Esophagus muscularis mucosa (tissue), 3 donors: ENCODE data around the gene PIK3CD.

Source experiments
- POLR2AphosphoS5 ChIP-seq, 2 donors: sonication (generic); formaldehyde crosslinking; IDR thresholded peaks; one replicate each; pipeline ENCODE4 v1.6.1; 2017; ENCODE audit warnings: antibody characterized with exemption in 2 of 2
- TF ChIP-seq, protein P1 (sequence below), 3 experiments: fragments of 200-600 bp in 2 of 3; fragments of 450-650 bp in 1 of 3; sonication (generic) in 2 of 3; IDR thresholded peaks; one replicate each; pipeline ENCODE4 v1.5.1; 2017 to 2019; ENCODE audit warnings: antibody characterized with exemption in 3 of 3, mild to moderate bottlenecking in 2 of 3, moderate library complexity in 1 of 3

DNA sequence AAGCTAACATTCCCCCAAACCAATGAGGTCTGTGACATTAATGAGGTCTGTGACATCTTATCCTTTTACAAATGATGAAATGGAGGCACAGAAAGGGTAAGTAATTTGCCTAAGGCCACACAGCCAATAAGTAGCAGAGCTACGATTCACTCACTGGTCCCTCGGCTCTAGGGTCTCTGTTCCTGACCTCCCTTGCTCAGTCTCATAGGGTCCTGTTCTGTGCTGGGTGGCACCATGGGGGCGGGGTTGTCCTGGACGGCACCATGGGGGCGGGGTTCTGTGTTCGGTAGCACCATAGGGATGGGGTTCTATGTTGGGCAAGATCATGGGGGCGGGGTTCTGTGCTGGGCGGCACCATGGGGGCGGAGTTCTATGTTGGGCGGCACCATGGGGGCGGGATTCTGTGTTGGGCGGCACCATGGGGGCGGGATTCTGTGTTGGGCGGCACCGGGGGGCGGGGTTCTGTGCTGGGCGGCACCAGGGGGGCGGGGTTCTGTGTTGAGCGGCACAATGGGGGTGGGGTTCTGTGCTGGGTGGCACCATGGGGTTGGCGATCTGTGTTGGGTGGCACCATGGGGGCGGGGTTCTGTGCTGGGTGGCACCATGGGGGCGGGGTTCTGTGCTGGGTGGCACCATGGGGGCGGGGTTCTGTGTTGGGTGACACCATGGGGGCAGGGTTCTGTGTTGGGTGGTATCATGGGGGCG, 116.6 kb downstream of the PIK3CD start:
- TF ChIP-seq, protein P1, sequence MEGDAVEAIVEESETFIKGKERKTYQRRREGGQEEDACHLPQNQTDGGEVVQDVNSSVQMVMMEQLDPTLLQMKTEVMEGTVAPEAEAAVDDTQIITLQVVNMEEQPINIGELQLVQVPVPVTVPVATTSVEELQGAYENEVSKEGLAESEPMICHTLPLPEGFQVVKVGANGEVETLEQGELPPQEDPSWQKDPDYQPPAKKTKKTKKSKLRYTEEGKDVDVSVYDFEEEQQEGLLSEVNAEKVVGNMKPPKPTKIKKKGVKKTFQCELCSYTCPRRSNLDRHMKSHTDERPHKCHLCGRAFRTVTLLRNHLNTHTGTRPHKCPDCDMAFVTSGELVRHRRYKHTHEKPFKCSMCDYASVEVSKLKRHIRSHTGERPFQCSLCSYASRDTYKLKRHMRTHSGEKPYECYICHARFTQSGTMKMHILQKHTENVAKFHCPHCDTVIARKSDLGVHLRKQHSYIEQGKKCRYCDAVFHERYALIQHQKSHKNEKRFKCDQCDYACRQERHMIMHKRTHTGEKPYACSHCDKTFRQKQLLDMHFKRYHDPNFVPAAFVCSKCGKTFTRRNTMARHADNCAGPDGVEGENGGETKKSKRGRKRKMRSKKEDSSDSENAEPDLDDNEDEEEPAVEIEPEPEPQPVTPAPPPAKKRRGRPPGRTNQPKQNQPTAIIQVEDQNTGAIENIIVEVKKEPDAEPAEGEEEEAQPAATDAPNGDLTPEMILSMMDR (IDR thresholded peaks at IDR 0.05) = no peak
- TF ChIP-seq POLR2AphosphoS5 (IDR thresholded peaks at IDR 0.05) = no peak
